Neural progenitor cell (in vitro differentiated cells): ENCODE data around the gene TMEM178B.

Experiments used
- CTCF ChIP-seq: fragments of 200-600 bp; sonication (generic); IDR thresholded peaks from 2 replicates; pipeline ENCODE4 v1.5.1; 2017; ENCODE audit warnings: antibody characterized with exemption, mild to moderate bottlenecking
- EZH2 ChIP-seq: fragments of 200-600 bp; sonication (generic); IDR thresholded peaks from 2 replicates; pipeline ENCODE4 v1.6.1; 2017; ENCODE audit warnings: antibody characterized with exemption, mild to moderate bottlenecking, moderate library complexity

GRCh38 chr7:141263983-141264382, 190.1 kb downstream of the TMEM178B start:
- TF ChIP-seq CTCF (no peak), EZH2 (no peak)
